Measurements from ENCODE around the gene DPP7. TPM values are rescaled to one million over a fixed set of nuclear protein-coding genes. Genes with fewer than 3 reads are reported as not detected.

The DPP7 gene
- total and polyA plus RNA-seq, 2 experiments from 2014 or later = 206 to 544 TPM

DNA sequence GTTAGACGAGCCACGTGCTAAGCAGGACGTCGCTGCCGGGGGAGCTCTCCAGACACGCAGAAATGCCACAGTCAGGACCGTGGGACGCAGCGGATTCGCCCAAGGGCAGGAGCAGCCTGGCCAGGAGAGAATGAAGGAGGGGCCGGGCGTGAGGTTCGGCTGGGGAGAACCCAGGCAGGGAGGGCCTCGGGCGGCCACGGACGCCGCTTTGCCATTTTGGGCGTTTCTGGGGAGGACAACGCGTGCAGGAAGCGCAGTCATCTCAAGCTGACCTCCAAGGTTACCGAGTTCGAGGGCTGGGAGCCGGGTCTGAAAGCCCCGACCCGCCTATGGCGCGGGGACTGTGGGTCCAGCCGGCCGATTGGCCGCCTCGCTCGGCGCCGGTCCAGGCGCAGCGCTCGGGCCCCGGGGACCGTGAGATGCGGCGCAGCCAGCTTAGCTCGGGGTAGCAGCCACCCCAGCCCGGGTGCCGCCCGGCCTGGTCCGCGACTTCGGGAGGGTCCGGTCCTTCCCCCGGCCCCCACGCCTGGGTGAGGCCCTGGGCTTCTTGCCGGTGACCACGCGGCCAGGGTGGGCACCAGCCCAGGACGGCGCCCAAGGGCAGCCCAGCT, 28.5 kb downstream of the DPP7 start:
- no peak for TF ChIP-seq EZH2 (IDR thresholded peaks at IDR 0.05; ENCODE audit: borderline replicate concordance)
- TF ChIP-seq, protein P1, sequence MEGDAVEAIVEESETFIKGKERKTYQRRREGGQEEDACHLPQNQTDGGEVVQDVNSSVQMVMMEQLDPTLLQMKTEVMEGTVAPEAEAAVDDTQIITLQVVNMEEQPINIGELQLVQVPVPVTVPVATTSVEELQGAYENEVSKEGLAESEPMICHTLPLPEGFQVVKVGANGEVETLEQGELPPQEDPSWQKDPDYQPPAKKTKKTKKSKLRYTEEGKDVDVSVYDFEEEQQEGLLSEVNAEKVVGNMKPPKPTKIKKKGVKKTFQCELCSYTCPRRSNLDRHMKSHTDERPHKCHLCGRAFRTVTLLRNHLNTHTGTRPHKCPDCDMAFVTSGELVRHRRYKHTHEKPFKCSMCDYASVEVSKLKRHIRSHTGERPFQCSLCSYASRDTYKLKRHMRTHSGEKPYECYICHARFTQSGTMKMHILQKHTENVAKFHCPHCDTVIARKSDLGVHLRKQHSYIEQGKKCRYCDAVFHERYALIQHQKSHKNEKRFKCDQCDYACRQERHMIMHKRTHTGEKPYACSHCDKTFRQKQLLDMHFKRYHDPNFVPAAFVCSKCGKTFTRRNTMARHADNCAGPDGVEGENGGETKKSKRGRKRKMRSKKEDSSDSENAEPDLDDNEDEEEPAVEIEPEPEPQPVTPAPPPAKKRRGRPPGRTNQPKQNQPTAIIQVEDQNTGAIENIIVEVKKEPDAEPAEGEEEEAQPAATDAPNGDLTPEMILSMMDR (IDR thresholded peaks at IDR 0.05; ENCODE audit: poor library complexity) = no peak
- no peak for TF ChIP-seq EZH2phosphoT487 (IDR thresholded peaks at IDR 0.05; ENCODE audit: low read depth, severe bottlenecking, unreplicated experiment)
- 6% methylated on average over 25 of the region's 58 CpGs for WGBS (ENCODE audit: low lambda C conversion rate, missing lambda C conversion rate)
- H3K27ac ChIP-seq = peak overlapping the region; percentile 88
- H4K20me1 ChIP-seq (ENCODE audit: insufficient read depth, poor library complexity, severe bottlenecking) = peaks cover 4% of the 10 kb centered on the region
- peaks cover 20% of the 10 kb centered on the region for H3K79me2 ChIP-seq
- H2AFZ ChIP-seq = peak overlapping the region; percentile 28
- no peaks in the 10 kb centered on the region for H3K27me3 ChIP-seq
- no peaks in the 10 kb centered on the region for H3K9me3 ChIP-seq (ENCODE audit: low read depth)
- DNase-seq (ENCODE audit: low spot score) = peak; percentile 55
- H3K4me1 ChIP-seq (ENCODE audit: insufficient read depth) = peaks cover 17% of the 10 kb centered on the region
- H3K4me2 ChIP-seq = peak overlapping the region; percentile 86
- no peaks in the 10 kb centered on the region for H3K36me3 ChIP-seq (replicated peaks; ENCODE audit: insufficient read depth, low read depth)
- peak overlapping the region; percentile 34 for H3K4me3 ChIP-seq
- no peaks in the 10 kb centered on the region for H3K9me2 ChIP-seq (replicated peaks; ENCODE audit: insufficient read depth)

DNA sequence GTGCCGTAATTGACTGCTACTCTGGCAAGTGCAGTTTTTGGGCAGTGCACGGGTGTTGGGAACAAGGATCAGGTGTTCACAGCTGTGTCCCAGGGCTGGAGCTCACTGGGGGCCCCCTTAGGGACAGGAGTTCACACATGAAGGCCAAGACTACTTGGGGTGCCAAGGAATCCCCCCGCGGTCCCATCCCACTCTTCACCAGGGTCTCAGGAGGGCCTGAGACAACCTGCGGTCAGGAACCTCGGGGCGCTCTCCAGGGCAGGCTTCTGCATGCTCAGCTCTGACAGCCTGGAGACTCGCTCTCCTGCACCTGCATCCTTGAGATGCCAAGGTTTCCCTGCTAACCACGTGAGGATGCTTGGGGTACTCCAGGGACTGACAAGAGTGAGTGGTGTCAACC, 30.0 kb downstream of the DPP7 start:
- H2AFZ ChIP-seq = no peak overlapping the region
- WGBS (ENCODE audit: low lambda C conversion rate, missing lambda C conversion rate) = 85% methylated on average over 9 of the region's 9 CpGs
- peaks cover under 1% of the 10 kb centered on the region for H3K27me3 ChIP-seq
- peaks cover 5% of the 10 kb centered on the region for H4K20me1 ChIP-seq (ENCODE audit: insufficient read depth, poor library complexity, severe bottlenecking)
- no peak overlapping the region for H3K27ac ChIP-seq
- TF ChIP-seq, protein P1 (IDR thresholded peaks at IDR 0.05; ENCODE audit: poor library complexity) = no peak
- TF ChIP-seq EZH2 (IDR thresholded peaks at IDR 0.05; ENCODE audit: borderline replicate concordance) = no peak
- TF ChIP-seq EZH2phosphoT487 (IDR thresholded peaks at IDR 0.05; ENCODE audit: low read depth, severe bottlenecking, unreplicated experiment) = no peak
- peaks cover 17% of the 10 kb centered on the region for H3K4me1 ChIP-seq (ENCODE audit: insufficient read depth)
- H3K79me2 ChIP-seq = peaks cover 21% of the 10 kb centered on the region
- H3K4me3 ChIP-seq = no peak overlapping the region
- DNase-seq (ENCODE audit: low spot score) = no peak
- no peaks in the 10 kb centered on the region for H3K9me3 ChIP-seq (ENCODE audit: low read depth)
- no peaks in the 10 kb centered on the region for H3K9me2 ChIP-seq (replicated peaks; ENCODE audit: insufficient read depth)
- H3K36me3 ChIP-seq (replicated peaks; ENCODE audit: insufficient read depth, low read depth) = no peaks in the 10 kb centered on the region
- no peak overlapping the region for H3K4me2 ChIP-seq

DNA sequence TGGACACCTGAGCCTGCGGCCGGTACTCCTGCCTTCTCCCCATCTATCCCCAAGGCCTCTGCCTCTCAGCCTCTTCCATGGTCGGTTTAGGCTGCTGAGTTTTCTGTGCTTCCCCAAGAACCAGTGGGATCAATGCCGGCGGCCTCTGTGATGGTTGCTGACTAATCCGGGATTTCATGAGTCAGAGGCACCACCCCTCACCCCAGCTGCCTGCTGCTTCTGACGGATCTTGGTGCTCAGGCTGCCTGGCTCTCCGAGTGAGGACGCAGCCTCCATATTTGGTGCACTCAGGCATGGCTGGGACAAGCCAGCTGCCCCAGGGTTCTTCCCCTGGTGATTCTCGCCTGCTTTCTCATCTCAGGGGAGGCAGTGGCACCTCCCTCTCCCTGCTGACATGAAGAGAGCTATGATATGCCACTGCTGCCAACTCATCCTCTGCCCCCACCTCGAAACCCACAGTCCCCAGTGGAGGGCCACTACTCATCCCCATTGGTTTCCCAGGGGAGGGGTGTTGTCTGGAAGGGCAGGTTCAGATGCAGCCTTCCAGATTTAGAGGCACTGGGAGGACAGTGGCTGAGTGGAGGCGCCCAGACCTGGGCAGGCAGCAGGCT, 31.0 kb downstream of the DPP7 start:
- Histone ChIP-seq H3K9me3 (ENCODE audit: low read depth) (no peaks in the 10 kb centered on the region), H3K36me3 (replicated peaks; ENCODE audit: insufficient read depth, low read depth) (no peaks in the 10 kb centered on the region), H3K9me2 (replicated peaks; ENCODE audit: insufficient read depth) (no peaks in the 10 kb centered on the region), H3K27ac (peak overlapping the region; percentile 57), H3K79me2 (peaks cover 20% of the 10 kb centered on the region), H3K27me3 (peaks cover 9% of the 10 kb centered on the region), H3K4me3 (no peak overlapping the region), H4K20me1 (ENCODE audit: insufficient read depth, poor library complexity, severe bottlenecking) (peaks cover 11% of the 10 kb centered on the region), H3K4me2 (no peak overlapping the region), H2AFZ (no peak overlapping the region), H3K4me1 (ENCODE audit: insufficient read depth) (peaks cover 21% of the 10 kb centered on the region)
- TF ChIP-seq EZH2 (IDR thresholded peaks at IDR 0.05; ENCODE audit: borderline replicate concordance) (no peak), EZH2phosphoT487 (IDR thresholded peaks at IDR 0.05; ENCODE audit: low read depth, severe bottlenecking, unreplicated experiment) (no peak)
- TF ChIP-seq, protein P1 (IDR thresholded peaks at IDR 0.05; ENCODE audit: poor library complexity) = no peak
- WGBS (ENCODE audit: low lambda C conversion rate, missing lambda C conversion rate) = 51% methylated on average over 12 of the region's 12 CpGs
- DNase-seq (ENCODE audit: low spot score) = peak; percentile 85

Data from hepatocyte (in vitro differentiated cells).